T-cell (primary cell): ENCODE results near the gene UGT1A1. TPM values are rescaled to one million over a fixed set of nuclear protein-coding genes. Genes with fewer than 3 reads are reported as not detected.

ENCODE experiments used
- ATAC-seq, 4 experiments: fragments of 200-7000 bp in 3 of 4; fragments of 150-1000 bp in 1 of 4; cut with Tn5 transposase; replicated peaks in 1 of 4; 1 replicate in 3 of 4; 2 replicates in 1 of 4; pipeline ENCODE4 v1.10.0; 2021; ENCODE audit warnings: moderate library complexity in 3 of 4, mild to moderate bottlenecking in 2 of 4, moderate number of reproducible peaks in 1 of 4
- CTCF ChIA-PET, 2 donors: fragments of 300-600 bp; sonication (Branson Sonifier 250); formaldehyde crosslinking; loops; one replicate each; lab custom pipeline; 2022; ENCODE audit warnings: antibody characterized with exemption in 2 of 2; lab: Charles Lee
- POLR2A ChIA-PET, 2 donors: fragments of 300-600 bp; sonication (Branson Sonifier 250); formaldehyde crosslinking; loops; one replicate each; lab custom pipeline; 2022; ENCODE audit warnings: antibody characterized with exemption in 2 of 2; lab: Charles Lee
- DNase-seq, 35 experiments: peaks; one replicate each; pipeline versions ENCODE4 v3.0.0 to v3.0.0-alpha.2; 2013 to 2023
- H3K27ac ChIP-seq: one replicate; pipeline ENCODE4 v1.5.1; 2013; ENCODE audit warnings: low read length
- H3K27me3 ChIP-seq, 2 experiments: replicated peaks in 1 of 2; 1 replicate in 1 of 2; 2 replicates in 1 of 2; pipeline versions ENCODE4 v1.6.1 to v1.7.0; 2013; ENCODE audit warnings: low read length in 1 of 2, mixed read lengths in 1 of 2; ENCODE audit not compliant: control insufficient read depth in 2 of 2, insufficient read depth in 2 of 2; ENCODE audit errors: extremely low read depth in 1 of 2
- H3K36me3 ChIP-seq, 2 donors: 1 replicate in 1 of 2; 2 replicates in 1 of 2; pipeline versions ENCODE4 v1.6.1 to v1.7.0; 2013; ENCODE audit warnings: low read length in 1 of 2; ENCODE audit not compliant: control insufficient read depth in 2 of 2, insufficient read depth in 1 of 2; ENCODE audit errors: extremely low read depth in 1 of 2
- H3K4me1 ChIP-seq, 2 experiments: 1 replicate in 1 of 2; 2 replicates in 1 of 2; pipeline versions ENCODE4 v1.6.1 to v1.7.0; 2013; ENCODE audit warnings: low read length in 2 of 2, mixed read lengths in 1 of 2; ENCODE audit not compliant: insufficient read depth in 2 of 2, control insufficient read depth in 1 of 2; ENCODE audit errors: extremely low read depth in 1 of 2
- H3K4me3 ChIP-seq, 2 donors: 1 replicate in 1 of 2; 2 replicates in 1 of 2; pipeline versions ENCODE4 v1.5.1 to v1.7.0; 2013; ENCODE audit warnings: mild to moderate bottlenecking in 2 of 2, low read length in 1 of 2, moderate library complexity in 1 of 2; ENCODE audit not compliant: control insufficient read depth in 1 of 2; ENCODE audit errors: extremely low read depth in 1 of 2
- H3K9me3 ChIP-seq: 2 replicates; pipeline ENCODE4 v1.7.0; 2013
- H3K27ac Mint-ChIP-seq, 2 donors: one replicate each; pipeline ENCODE4 v1.8.0; 2020 to 2021; ENCODE audit warnings: mild to moderate bottlenecking in 2 of 2, mixed read lengths in 2 of 2
- H3K27me3 Mint-ChIP-seq, 2 donors: one replicate each; pipeline ENCODE4 v1.8.0; 2021 to 2022; ENCODE audit warnings: mixed read lengths in 2 of 2
- H3K36me3 Mint-ChIP-seq: one replicate; pipeline ENCODE4 v1.8.0; 2021; ENCODE audit warnings: mixed read lengths
- H3K4me1 Mint-ChIP-seq, 3 donors: one replicate each; pipeline ENCODE4 v1.8.0; 2020 to 2022; ENCODE audit warnings: mixed read lengths in 3 of 3, mild to moderate bottlenecking in 1 of 3
- H3K4me3 Mint-ChIP-seq, 3 donors: one replicate each; pipeline ENCODE4 v1.8.0; 2020 to 2022; ENCODE audit warnings: mild to moderate bottlenecking in 3 of 3, mixed read lengths in 3 of 3, moderate library complexity in 3 of 3
- H3K9me3 Mint-ChIP-seq, 3 donors: one replicate each; pipeline ENCODE4 v1.8.0; 2020 to 2022; ENCODE audit warnings: mixed read lengths in 3 of 3
- WGBS: methylation state at CpG from one replicate; pipeline ENCODE4 v1.1.5; 2013; ENCODE audit warnings: missing lambda C conversion rate; ENCODE audit not compliant: insufficient coverage; 5-methylcytosine and 5-hydroxymethylcytosine counted together
- total RNA-seq, 35 experiments: library from RNA in 6 of 35; stranded (reverse) in 6 of 35; fragments of 120-200 nt in 1 of 35; gene quantifications; one replicate each; pipeline versions ENCODE4 v1.2.1 to v1.2.4 and lab custom pipeline; 2013 to 2026

Gene UGT1A1
- total RNA-seq, 5 donors from 2014 or later (not counting 1 experiment from before 2014, with no cell fraction given), result not detected

GRCh38 chr2:233779722-233780121, 19.7 kb downstream of the UGT1A1 start:
- DNase-seq (no peak), ATAC-seq (no peak)
- peaks cover 0 to 26% of the 10 kb centered on the region in 2 experiments for H3K27me3 ChIP-seq
- H3K4me3 Mint-ChIP-seq, result no peak overlapping the region
- H3K4me3 ChIP-seq, result no peak overlapping the region
- WGBS, result 71% methylated on average over 3 of the region's 4 CpGs
- no peaks in the 10 kb centered on the region for H3K36me3 ChIP-seq
- peaks cover 3 to 13% (median 7%) of the 10 kb centered on the region in 3 donors for H3K9me3 Mint-ChIP-seq
- H3K4me1 Mint-ChIP-seq, result no peaks in the 10 kb centered on the region
- H3K27ac ChIP-seq, result no peak overlapping the region
- CTCF ChIA-PET, result interaction anchor here in 1 of 2 donors (0.6 kb wide), 1 partner anchor 1354 kb away, joined by 3 read pairs; no protein-coding TSS in a partner anchor
- H3K4me1 ChIP-seq, result no peaks in the 10 kb centered on the region
- H3K36me3 Mint-ChIP-seq, result no peaks in the 10 kb centered on the region
- H3K27ac Mint-ChIP-seq, result no peak overlapping the region
- peaks cover 29 to 37% of the 10 kb centered on the region in 2 donors for H3K27me3 Mint-ChIP-seq
- H3K9me3 ChIP-seq, result no peaks in the 10 kb centered on the region
- POLR2A ChIA-PET, result no interaction called here

GRCh38 chr2:233780771-233781170, 20.7 kb downstream of the UGT1A1 start:
- H3K27me3 Mint-ChIP-seq, result peaks cover 27 to 32% of the 10 kb centered on the region in 2 donors

GRCh38 chr2:233789554-233789953, 29.5 kb downstream of the UGT1A1 start:
- Histone ChIP-seq H3K4me3 (no peak overlapping the region), H3K36me3 (no peaks in the 10 kb centered on the region), H3K4me1 (no peaks in the 10 kb centered on the region), H3K27me3 (peaks cover 0 to 16% of the 10 kb centered on the region in 2 experiments), H3K9me3 (no peaks in the 10 kb centered on the region), H3K27ac (no peak overlapping the region)
- H3K4me3 Mint-ChIP-seq, result no peak overlapping the region
- H3K27me3 Mint-ChIP-seq, result peaks cover 9 to 18% of the 10 kb centered on the region in 2 donors
- CTCF ChIA-PET, result no interaction called here
- ATAC-seq (no peak), DNase-seq (no peak)
- POLR2A ChIA-PET, result no interaction called here
- H3K36me3 Mint-ChIP-seq, result peaks cover 3% of the 10 kb centered on the region
- no peak overlapping the region for H3K27ac Mint-ChIP-seq
- H3K4me1 Mint-ChIP-seq, result no peaks in the 10 kb centered on the region
- peaks cover 0 to 6% (median 5%) of the 10 kb centered on the region in 3 donors for H3K9me3 Mint-ChIP-seq
- 92% methylated on average over 5 of the region's 7 CpGs for WGBS

More at GRCh38 chr2:233780771-233781170, 20.7 kb downstream of the UGT1A1 start:
- H3K4me3 Mint-ChIP-seq, result no peak overlapping the region
- Histone ChIP-seq H3K9me3 (no peaks in the 10 kb centered on the region), H3K4me1 (no peaks in the 10 kb centered on the region), H3K27me3 (peaks cover 0 to 26% of the 10 kb centered on the region in 2 experiments), H3K4me3 (no peak overlapping the region), H3K36me3 (no peaks in the 10 kb centered on the region), H3K27ac (no peak overlapping the region)
- POLR2A ChIA-PET, result interaction anchor here in 1 of 2 donors (0.5 kb wide), 1 partner anchor 10 kb away, joined by 3 read pairs; no protein-coding TSS in a partner anchor
- CTCF ChIA-PET, result no interaction called here
- ATAC-seq (no peak), DNase-seq (no peak)
- no CpG with 5 or more reads among the region's 4 CpGs for WGBS
- peaks cover 3 to 7% (median 6%) of the 10 kb centered on the region in 3 donors for H3K9me3 Mint-ChIP-seq
- H3K4me1 Mint-ChIP-seq, result no peaks in the 10 kb centered on the region
- no peak overlapping the region for H3K27ac Mint-ChIP-seq
- H3K36me3 Mint-ChIP-seq, result peaks cover 3% of the 10 kb centered on the region

- DNase-seq, result no peak
- no peaks in the 10 kb centered on the region for H3K4me1 Mint-ChIP-seq
- H3K36me3 ChIP-seq, result no peaks in the 10 kb centered on the region
- H3K27ac ChIP-seq, result no peak overlapping the region
- 83% methylated on average over 17 of the region's 18 CpGs for WGBS
- H3K9me3 ChIP-seq, result no peaks in the 10 kb centered on the region
- H3K4me3 Mint-ChIP-seq, result no peak overlapping the region
- H3K4me3 ChIP-seq, result no peak overlapping the region
- H3K27me3 Mint-ChIP-seq, result peaks cover 5 to 7% of the 10 kb centered on the region in 2 donors
- H3K27me3 ChIP-seq, result peaks cover 0 to 9% of the 10 kb centered on the region in 2 experiments
- peaks cover 0 to 2% (median under 1%) of the 10 kb centered on the region in 3 donors for H3K9me3 Mint-ChIP-seq
- ChIA-PET CTCF (no interaction called here), POLR2A (interaction anchor here in 1 of 2 donors (0.6 kb wide), 2 partner anchors 11 to 744 kb away, joined by 3 read pairs; no protein-coding TSS in a partner anchor)
- no peak for ATAC-seq
- H3K4me1 ChIP-seq, result no peaks in the 10 kb centered on the region
- H3K27ac Mint-ChIP-seq, result no peak overlapping the region
- no peaks in the 10 kb centered on the region for H3K36me3 Mint-ChIP-seq
Measured at GRCh38 chr2:233791151-233791882, 31.2 kb downstream of the UGT1A1 start.

GRCh38 chr2:233791883-233792329, 31.8 kb downstream of the UGT1A1 start:
- 56% methylated on average over 9 of the region's 9 CpGs for WGBS
- ChIA-PET CTCF (no interaction called here), POLR2A (no interaction called here)
- DNase-seq (no peak), ATAC-seq (no peak)
- H3K36me3 ChIP-seq, result no peaks in the 10 kb centered on the region
- Mint-ChIP-seq H3K36me3 (no peaks in the 10 kb centered on the region), H3K4me1 (no peaks in the 10 kb centered on the region), H3K4me3 (no peak overlapping the region), H3K27me3 (peaks cover 3 to 4% of the 10 kb centered on the region in 2 donors), H3K9me3 (no peaks in the 10 kb centered on the region), H3K27ac (no peak overlapping the region)
- no peak overlapping the region for H3K4me3 ChIP-seq
- H3K9me3 ChIP-seq, result no peaks in the 10 kb centered on the region
- no peak overlapping the region for H3K27ac ChIP-seq
- peaks cover 0 to 9% of the 10 kb centered on the region in 2 experiments for H3K27me3 ChIP-seq
- no peaks in the 10 kb centered on the region for H3K4me1 ChIP-seq

- Mint-ChIP-seq H3K27ac (no peak overlapping the region), H3K9me3 (no peaks in the 10 kb centered on the region), H3K27me3 (peaks cover 3 to 4% of the 10 kb centered on the region in 2 donors), H3K36me3 (no peaks in the 10 kb centered on the region), H3K4me1 (no peaks in the 10 kb centered on the region), H3K4me3 (no peak overlapping the region)
- no peaks in the 10 kb centered on the region for H3K36me3 ChIP-seq
- H3K9me3 ChIP-seq, result no peaks in the 10 kb centered on the region
- ATAC-seq (no peak), DNase-seq (no peak)
- no peak overlapping the region for H3K4me3 ChIP-seq
- CTCF ChIA-PET, result no interaction called here
- 88% methylated on average over 7 of the region's 7 CpGs for WGBS
- POLR2A ChIA-PET, result no interaction called here
- no peaks in the 10 kb centered on the region for H3K4me1 ChIP-seq
- no peak overlapping the region for H3K27ac ChIP-seq
- peaks cover 0 to 9% of the 10 kb centered on the region in 2 experiments for H3K27me3 ChIP-seq
Measured at GRCh38 chr2:233792720-233793119, 32.6 kb downstream of the UGT1A1 start.
